GM12801 (cell line): ENCODE measurements around the gene FOXO4.

Source experiments
- TF ChIP-seq, protein P1 (sequence below): IDR thresholded peaks from one replicate; pipeline ENCODE4 v1.5.1; 2011; ENCODE audit warnings: control low read depth; ENCODE audit not compliant: insufficient read length; ENCODE audit errors: extremely low read depth

FOXO4 gene

DNA sequence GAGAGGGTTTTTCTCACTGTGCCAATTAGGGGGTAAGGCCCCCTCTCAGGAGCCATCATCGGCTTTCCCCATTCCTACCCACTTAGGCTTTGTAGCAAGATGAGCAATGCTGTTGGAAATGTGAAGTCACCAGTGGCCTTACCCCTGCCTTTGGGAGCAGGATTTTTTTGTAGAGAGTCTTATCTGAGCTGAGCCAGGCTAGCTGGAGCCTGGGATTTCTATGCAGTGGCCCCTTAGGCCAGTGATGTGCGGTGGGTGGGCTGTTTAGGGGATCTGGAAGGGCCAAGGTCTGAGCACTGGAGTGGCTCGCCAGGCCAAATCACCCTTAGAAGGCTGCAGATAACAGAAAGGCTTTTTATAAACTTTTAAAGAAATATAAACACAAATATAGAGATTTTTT, 6.6 kb downstream of the FOXO4 start:
- TF ChIP-seq, protein P1, sequence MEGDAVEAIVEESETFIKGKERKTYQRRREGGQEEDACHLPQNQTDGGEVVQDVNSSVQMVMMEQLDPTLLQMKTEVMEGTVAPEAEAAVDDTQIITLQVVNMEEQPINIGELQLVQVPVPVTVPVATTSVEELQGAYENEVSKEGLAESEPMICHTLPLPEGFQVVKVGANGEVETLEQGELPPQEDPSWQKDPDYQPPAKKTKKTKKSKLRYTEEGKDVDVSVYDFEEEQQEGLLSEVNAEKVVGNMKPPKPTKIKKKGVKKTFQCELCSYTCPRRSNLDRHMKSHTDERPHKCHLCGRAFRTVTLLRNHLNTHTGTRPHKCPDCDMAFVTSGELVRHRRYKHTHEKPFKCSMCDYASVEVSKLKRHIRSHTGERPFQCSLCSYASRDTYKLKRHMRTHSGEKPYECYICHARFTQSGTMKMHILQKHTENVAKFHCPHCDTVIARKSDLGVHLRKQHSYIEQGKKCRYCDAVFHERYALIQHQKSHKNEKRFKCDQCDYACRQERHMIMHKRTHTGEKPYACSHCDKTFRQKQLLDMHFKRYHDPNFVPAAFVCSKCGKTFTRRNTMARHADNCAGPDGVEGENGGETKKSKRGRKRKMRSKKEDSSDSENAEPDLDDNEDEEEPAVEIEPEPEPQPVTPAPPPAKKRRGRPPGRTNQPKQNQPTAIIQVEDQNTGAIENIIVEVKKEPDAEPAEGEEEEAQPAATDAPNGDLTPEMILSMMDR: no peak

DNA sequence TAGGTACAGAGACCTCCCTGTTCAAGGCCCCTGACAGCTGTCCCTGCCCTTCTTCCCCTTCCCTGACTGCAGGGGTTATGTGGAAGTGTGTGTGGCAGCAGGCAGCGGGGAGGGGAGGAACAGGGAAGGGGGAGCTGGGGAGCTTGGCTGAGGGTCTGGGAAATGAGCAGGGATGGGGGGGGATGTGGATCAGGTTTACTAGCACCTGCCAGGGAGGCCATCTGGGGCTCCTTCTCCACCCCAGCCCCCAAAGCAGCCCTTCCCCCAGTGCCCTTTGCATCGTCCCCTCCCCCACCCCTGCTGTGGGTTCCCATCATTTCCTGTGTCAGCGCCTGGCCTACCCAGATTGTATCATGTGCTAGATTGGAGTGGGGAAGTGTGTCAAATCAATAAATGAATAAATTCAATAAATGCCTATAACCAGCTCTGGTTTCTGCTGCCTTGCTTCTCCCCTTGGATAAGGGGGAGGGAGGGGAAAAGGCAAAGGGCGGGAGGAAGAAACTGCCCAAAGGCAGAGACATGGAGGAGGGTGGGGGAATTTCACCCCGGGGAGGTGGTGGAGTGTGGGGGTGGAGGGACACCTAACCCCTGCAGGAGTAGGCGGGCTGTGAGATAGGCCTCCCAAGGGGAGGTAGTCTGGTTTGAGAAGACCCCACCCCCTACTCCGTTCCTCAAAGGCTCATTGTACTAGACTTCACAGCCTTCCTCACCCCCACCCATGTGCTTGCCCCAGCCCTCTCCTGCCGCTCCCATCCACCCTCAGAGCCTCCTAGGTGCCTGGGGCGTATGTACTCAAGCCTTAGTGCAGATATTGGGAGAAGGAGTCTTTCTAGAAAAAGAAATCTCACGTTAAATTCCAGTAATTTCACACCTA, 7.7 kb downstream of the FOXO4 start:
- TF ChIP-seq, protein P1: no peak

GRCh38 chrX:71105628-71106027, 10.0 kb downstream of the FOXO4 start:
- TF ChIP-seq, protein P1: no peak

GRCh38 chrX:71106427-71106826, 10.8 kb downstream of the FOXO4 start, which contains the start of gene CXorf65:
Gene CXorf65, minus strand, starts transcription at chrX:71106740. Its CDS starts 184 bp downstream, at chrX:71106556.
- TF ChIP-seq, protein P1: no peak

DNA sequence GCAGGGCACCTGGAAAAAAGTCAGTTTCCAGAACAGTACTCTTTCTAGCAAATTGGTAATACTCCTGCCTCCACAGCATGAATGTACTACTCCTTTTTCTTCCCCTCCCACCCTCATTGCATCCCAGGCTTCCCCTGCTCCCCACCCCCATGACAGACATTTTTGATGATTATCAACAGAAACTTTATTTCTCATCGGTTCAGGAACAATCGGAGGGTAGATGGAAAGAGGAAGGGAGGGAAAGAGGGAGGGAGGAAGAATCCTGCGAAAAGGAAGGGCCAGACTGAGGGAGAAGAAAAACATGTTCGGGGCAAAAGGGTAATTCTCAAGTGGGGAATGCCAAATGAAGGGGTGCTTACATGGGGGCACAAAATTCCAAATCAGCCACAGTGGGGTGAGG, 11.6 kb downstream of the FOXO4 start:
- TF ChIP-seq, protein P1: no peak

DNA sequence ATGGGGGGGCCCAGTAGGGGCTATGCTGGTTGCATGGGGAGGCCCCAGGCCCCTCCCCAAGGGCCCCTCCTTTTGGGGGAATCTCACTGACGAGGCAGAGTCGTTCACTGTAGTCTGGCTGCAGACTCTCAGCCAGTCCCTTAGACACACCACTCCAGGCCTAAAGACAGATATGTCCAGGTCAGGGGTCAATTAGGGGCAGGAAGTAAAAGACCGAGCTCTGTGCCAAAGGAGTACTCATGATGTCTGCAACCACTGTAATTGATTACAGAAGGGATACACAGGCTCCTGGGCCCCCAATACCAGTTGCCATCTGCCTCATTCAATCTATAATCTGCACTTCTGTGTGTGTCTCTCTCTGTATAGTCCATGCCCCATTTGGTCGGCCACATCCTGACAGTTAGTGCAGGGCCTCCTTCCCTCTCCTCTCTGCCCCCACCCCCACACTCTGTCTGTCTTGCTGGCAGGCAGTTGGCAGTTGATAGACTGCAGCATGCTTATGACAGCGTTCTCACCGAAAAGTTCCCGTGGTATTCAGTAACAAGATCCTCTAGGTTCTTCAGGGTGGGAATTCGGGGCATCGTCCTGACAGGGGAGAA, 12.2 kb downstream of the FOXO4 start:
- TF ChIP-seq, protein P1: no peak

GRCh38 chrX:71109051-71109450, 13.4 kb downstream of the FOXO4 start:
- TF ChIP-seq, protein P1: no peak
